IPS-18a (cell line): ENCODE results near the gene ZNF652.

Experiments used
- H3K27ac ChIP-seq: one replicate; pipeline ENCODE4 v1.5.1; 2013; ENCODE audit warnings: low read length
- H3K27me3 ChIP-seq: one replicate; pipeline ENCODE4 v1.6.1; 2013; ENCODE audit warnings: mild to moderate bottlenecking, low read length; ENCODE audit not compliant: control insufficient read depth, insufficient read depth
- H3K36me3 ChIP-seq: one replicate; pipeline ENCODE4 v1.6.1; 2013; ENCODE audit warnings: low read depth, low read length; ENCODE audit not compliant: control insufficient read depth
- H3K4me1 ChIP-seq: one replicate; pipeline ENCODE4 v1.6.1; 2013; ENCODE audit warnings: low read depth, low read length; ENCODE audit not compliant: control insufficient read depth
- H3K4me3 ChIP-seq: one replicate; pipeline ENCODE4 v1.5.1; 2013; ENCODE audit warnings: low read length
- H3K9ac ChIP-seq: one replicate; pipeline ENCODE4 v1.6.1; 2013; ENCODE audit warnings: mild to moderate bottlenecking, low read length, moderate library complexity
- H3K9me3 ChIP-seq: one replicate; pipeline ENCODE4 v1.6.1; 2013; ENCODE audit warnings: low read depth, low read length; ENCODE audit not compliant: control insufficient read depth

Gene ZNF652

DNA sequence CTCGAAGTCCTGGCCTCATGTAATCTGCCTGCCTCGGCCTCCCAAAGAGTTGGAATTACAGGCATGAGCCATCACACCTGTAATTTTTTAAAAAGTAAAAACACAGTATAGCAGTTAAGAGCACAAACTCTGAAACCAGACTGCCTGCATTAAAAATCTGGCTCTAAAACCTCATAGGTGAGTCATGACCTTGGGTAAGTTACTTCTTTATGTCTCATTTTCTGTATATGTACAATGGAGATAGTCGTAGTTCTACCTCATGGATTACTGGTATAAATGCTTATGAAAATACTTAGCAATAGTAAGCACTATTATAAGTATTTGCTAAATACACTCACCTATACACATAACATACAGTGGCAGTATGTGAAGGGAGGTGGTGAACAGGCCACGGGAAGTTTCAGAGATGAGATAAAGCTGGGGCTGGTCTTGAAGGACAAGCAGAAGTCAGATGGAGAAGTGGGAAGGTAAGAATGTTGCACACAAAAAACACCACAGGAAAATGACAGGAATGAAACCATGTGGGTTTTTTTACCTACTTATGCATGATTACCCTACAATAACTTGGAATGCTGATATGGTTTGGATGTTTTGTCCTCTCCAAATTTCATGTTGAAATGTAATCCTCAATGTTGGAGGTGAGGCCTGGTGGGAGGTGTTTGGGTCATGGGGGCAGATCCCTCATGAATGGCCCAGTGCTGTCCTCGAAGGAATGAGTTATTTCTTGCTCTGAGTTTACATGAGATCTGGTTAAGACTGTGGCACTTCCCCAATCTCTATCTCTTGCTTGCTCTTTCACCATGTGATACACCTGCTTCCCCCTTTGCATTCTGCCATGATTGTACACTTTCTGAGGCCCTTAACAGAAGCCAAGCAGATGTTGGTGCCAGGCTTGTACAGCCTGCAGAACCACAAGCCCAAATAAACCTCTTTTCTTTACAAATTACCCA, 33.9 kb downstream of the ZNF652 start:
- Histone ChIP-seq H3K36me3 (no peaks in the 10 kb centered on the region), H3K9me3 (no peaks in the 10 kb centered on the region), H3K27ac (no peak overlapping the region), H3K4me3 (no peak overlapping the region), H3K9ac (no peak overlapping the region), H3K27me3 (no peaks in the 10 kb centered on the region), H3K4me1 (peaks cover 9% of the 10 kb centered on the region)

DNA sequence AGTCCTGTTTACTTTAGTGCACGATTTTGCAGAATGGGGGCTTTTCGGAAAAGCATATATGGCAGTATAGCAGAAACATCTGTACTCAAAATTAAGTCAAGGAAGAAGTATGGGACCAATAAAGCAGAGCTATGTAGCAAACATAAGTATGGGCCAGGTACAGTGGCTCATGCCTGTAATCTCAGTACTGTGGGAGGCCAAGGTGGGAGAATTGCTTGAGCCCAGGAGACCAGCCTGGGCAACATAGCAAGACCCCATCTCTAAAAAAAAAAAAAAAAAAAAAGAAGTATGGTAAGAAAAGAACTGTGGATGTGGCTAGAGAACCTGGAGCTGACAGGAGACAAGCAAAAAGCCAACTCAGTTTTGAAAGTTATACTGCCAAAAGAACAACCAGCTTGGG, 36.1 kb downstream of the ZNF652 start:
- Histone ChIP-seq H3K36me3 (no peaks in the 10 kb centered on the region), H3K27me3 (no peaks in the 10 kb centered on the region), H3K4me3 (no peak overlapping the region), H3K9me3 (no peaks in the 10 kb centered on the region), H3K4me1 (peaks cover 9% of the 10 kb centered on the region), H3K27ac (no peak overlapping the region), H3K9ac (no peak overlapping the region)

DNA sequence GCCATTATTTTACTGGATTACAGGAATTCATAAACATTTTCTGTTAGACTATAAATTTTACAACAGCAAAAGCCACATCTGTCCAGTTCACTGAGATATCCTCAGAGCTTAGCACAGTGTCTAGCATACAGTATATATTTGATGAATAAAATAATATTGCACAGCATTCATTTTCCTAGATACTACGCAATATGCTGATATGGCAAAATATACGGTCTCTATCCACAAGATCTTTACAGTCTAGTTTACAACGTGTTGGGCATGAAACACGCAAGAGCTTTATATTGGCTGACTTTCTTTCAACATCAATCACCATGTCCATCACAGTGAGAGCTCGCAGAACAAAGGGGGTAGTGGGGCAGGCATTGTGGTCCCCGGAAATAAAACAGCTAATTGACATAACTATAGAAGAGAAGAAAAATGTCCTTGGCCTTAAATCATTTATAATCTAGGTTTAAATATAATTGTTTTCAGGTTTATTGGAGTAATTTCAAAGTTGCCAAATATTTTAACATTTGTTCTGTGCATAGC, 43.5 kb downstream of the ZNF652 start:
- Histone ChIP-seq H3K9me3 (no peaks in the 10 kb centered on the region), H3K4me1 (peaks cover 6% of the 10 kb centered on the region), H3K4me3 (no peak overlapping the region), H3K27me3 (no peaks in the 10 kb centered on the region), H3K9ac (no peak overlapping the region), H3K27ac (no peak overlapping the region), H3K36me3 (no peaks in the 10 kb centered on the region)

DNA sequence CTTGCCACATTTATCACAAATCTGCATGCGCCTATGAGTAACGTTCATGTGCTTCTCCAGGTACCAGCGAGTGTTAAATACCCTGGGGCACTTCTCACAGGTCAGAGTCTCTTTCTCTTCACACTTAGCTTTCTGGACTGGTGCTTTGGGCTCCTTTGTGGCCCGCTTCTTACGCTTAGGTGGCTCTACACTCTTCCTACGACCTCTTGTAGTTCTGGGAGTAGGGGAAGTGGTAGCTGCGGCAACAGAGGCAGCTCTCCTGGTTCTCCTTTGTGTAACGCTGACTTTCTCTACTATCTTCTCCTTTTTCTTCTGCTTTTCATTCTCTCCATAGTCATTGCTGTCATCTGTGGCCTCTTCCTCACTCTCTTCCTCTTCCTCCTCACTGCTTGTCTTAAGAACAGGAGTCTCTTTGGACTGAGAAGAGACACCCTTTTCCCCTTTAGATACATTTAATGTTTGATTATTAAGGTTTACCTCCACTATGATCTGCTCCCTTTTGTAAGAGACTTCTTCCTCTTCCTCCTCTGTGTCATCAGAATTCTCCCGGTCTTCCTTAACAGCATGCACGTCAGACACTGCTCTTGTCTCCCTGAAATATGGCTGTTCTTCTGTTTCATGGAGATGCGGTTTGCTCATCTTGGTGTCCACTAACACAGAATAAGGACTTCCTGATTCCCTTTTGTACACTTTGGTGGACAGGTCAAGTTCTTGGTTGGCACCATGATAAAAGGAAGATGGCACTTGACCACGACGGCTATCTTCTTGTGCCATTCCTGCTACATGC, 45.0 kb downstream of the ZNF652 start:
- Histone ChIP-seq H3K27ac (no peak overlapping the region), H3K9me3 (no peaks in the 10 kb centered on the region), H3K4me1 (peaks cover 6% of the 10 kb centered on the region), H3K36me3 (no peaks in the 10 kb centered on the region), H3K4me3 (no peak overlapping the region), H3K9ac (no peak overlapping the region), H3K27me3 (no peaks in the 10 kb centered on the region)

DNA sequence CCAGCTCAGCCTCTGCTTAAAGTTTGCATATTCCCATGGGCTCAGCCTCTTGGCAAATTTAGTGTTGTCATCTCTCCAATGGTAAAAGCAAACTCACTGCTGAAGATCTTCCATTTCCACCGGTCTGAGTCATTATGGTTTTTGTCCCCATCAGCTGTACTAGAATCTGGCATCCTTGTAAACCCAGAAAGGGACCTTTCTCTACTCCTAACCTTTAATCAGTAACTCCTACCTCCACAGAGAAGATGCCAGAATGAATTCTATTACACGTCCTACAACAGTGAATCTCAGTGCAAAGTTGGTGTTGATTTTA, 45.8 kb downstream of the ZNF652 start:
- no peak overlapping the region for H3K27ac ChIP-seq

DNA sequence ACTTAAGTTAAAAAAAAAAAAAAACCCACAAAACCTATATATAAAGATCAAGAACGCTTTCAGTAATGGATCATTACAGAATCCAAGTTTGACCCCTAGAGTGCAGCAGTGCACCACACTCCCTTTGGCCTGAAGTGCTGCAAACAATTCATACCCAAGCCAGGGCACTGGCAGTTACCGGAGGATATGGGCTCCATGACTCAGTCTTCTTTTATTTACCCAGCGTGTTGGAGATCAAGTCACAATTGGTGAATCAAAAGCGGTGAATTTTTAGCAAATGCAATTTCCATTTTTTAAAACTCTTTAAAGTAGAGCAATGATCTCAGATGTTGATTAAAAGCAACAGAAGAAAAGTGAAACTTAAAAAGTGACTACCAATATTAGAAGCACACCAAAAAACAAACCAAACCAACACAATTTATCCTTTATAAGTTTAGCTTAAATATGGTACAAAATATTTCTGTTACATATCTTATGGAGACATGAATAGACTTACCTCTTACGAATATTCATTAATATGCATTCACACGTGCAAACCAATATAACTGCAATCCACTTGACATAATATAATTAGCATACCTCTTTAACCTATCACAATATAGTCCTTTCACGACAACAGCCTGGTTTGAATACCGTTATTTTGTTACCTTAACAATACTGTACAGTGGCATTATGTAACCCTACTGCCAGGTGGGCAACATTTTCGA, 46.3 kb downstream of the ZNF652 start:
- Histone ChIP-seq H3K27ac (no peak overlapping the region), H3K4me3 (no peak overlapping the region), H3K4me1 (peaks cover 6% of the 10 kb centered on the region), H3K27me3 (no peaks in the 10 kb centered on the region), H3K9me3 (no peaks in the 10 kb centered on the region), H3K36me3 (peaks cover 5% of the 10 kb centered on the region), H3K9ac (no peak overlapping the region)

More for the DNA sequence above, 45.8 kb downstream of the ZNF652 start:
- no peaks in the 10 kb centered on the region for H3K9me3 ChIP-seq
- H3K9ac ChIP-seq, result no peak overlapping the region
- peaks cover 6% of the 10 kb centered on the region for H3K4me1 ChIP-seq
- H3K27me3 ChIP-seq, result no peaks in the 10 kb centered on the region
- peaks cover 5% of the 10 kb centered on the region for H3K36me3 ChIP-seq
- H3K4me3 ChIP-seq, result no peak overlapping the region

DNA sequence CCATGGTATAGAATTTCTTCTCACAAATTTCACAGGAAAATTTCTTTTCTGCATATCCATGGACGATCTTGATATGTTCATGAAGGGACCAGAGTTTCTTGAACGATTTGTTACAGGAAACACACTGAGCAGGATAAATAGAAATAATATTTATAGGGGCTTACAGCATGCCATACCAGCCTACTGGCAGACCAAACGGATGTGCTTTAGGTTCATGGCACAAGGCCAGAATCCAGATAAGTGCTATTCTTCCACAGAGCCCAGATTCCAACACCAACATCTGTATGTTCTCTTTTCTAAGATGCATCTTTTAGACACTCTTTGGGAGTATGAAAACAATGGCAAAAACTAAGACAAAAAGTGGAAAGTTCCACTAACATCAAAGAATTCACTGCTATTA, 49.3 kb downstream of the ZNF652 start:
- Histone ChIP-seq H3K9me3 (no peaks in the 10 kb centered on the region), H3K27ac (no peak overlapping the region), H3K36me3 (peaks cover 5% of the 10 kb centered on the region), H3K4me1 (peaks cover 6% of the 10 kb centered on the region), H3K4me3 (no peak overlapping the region), H3K9ac (no peak overlapping the region), H3K27me3 (no peaks in the 10 kb centered on the region)

DNA sequence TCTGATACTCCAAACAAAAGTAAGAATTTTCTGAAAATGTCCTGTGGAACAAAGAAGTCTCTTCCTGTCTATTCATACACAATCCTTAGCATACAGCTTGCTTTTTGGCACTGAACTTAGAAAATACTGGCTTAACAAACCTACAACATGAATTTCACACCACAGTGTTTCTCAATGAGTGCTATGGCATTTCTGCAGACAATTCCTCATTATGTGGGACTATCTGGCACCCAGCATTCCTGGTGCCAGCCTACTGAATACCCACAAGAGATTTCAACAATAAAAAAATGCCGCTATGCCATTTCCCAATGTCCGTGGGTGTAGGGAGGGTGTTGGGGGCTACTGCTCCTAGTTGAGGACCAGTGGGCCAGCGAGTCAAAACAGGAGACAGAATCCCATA, 62.1 kb downstream of the ZNF652 start:
- no peaks in the 10 kb centered on the region for H3K4me1 ChIP-seq
- no peaks in the 10 kb centered on the region for H3K9me3 ChIP-seq
- no peaks in the 10 kb centered on the region for H3K27me3 ChIP-seq
- no peak overlapping the region for H3K9ac ChIP-seq
- H3K4me3 ChIP-seq, result no peak overlapping the region
- no peak overlapping the region for H3K27ac ChIP-seq
- peaks cover 14% of the 10 kb centered on the region for H3K36me3 ChIP-seq

DNA sequence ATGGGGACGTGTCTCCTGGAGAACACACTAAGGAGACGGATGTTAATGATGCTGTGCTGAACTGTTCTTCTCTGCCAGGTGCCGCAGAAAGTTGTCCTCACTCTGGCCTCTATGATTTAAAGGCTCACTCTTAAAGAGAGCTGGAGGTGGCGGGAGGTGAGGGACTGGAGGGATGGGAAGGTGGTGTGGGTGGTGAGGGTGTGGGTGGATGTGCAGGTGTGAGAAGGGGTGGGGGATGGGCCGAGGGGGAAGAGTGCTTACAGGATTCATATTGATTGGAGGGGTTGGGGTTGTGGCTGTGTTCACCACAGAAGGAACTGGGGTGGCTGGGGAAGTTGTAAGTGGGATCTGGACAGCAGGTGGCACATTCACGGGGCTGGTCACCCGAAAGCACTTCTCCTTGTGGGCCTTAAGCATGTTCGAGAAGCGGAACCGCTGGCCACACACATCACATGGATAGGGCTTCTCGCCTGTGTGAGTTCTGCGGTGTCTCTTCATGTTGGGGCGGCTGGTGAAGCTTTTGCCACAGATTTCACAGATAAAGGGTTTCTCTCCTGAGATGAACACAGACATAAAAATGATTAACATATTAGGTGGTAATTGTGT, 63.6 kb downstream of the ZNF652 start:
- Histone ChIP-seq H3K27me3 (no peaks in the 10 kb centered on the region), H3K4me1 (no peaks in the 10 kb centered on the region), H3K9me3 (no peaks in the 10 kb centered on the region), H3K27ac (no peak overlapping the region), H3K36me3 (peaks cover 14% of the 10 kb centered on the region), H3K4me3 (no peak overlapping the region), H3K9ac (no peak overlapping the region)

DNA sequence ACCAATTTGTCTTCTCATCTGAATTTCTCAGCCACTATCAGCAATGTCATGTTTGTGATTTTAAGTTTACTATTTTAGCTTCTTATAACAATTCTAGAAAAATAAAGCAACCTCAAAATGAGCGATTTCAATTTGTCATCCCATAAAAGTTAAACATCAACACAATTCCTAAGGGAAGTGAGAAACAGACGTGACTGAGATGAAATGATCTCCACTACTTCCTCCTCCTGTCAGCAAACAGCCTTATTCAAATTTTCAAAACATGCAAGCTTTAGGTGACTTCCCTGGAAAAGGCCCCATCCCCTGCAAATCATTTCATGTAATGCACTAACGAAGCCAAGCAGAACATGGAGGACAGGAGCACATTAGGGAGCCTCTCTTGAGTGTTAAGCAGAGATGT, 64.9 kb downstream of the ZNF652 start:
- Histone ChIP-seq H3K27me3 (no peaks in the 10 kb centered on the region), H3K9ac (no peak overlapping the region), H3K4me3 (no peak overlapping the region), H3K36me3 (peaks cover 20% of the 10 kb centered on the region), H3K9me3 (no peaks in the 10 kb centered on the region), H3K27ac (no peak overlapping the region), H3K4me1 (no peaks in the 10 kb centered on the region)

DNA sequence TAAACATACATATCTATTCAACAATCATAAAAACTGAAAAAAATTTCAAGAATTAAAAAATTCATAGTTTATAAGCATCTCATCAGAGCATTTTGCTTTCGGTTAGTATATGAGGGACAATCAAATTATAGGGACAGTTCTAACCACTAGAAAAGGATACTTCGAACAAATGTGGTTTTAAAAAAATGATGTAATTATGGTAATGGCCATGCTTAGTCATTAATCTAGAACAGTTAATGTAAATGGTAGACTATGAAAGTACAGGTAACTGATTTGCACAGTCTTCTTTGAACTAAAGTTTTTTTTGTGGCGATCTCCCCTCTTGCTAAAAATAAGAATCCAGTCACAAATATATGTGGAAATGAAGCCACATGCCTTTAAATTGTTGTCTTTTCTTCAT, 67.9 kb downstream of the ZNF652 start:
- Histone ChIP-seq H3K36me3 (peaks cover 20% of the 10 kb centered on the region), H3K9ac (no peak overlapping the region), H3K27ac (no peak overlapping the region), H3K27me3 (no peaks in the 10 kb centered on the region), H3K9me3 (no peaks in the 10 kb centered on the region), H3K4me1 (no peaks in the 10 kb centered on the region), H3K4me3 (no peak overlapping the region)
